GM21619 (cell line): ENCODE results near the gene PECR.

Source experiments
- ATAC-seq: cut with Tn5 transposase; IDR thresholded peaks from one replicate; pipeline ENCODE4 v1.9.1; 2021; ENCODE audit not compliant: unreplicated experiment

The PECR gene

GRCh38 chr2:216072473-216072872 lies 9.1 kb downstream of the PECR start:
- ATAC-seq = no peak

GRCh38 chr2:216071111-216071851 lies 10.3 kb downstream of the PECR start:
- no peak for ATAC-seq

- no peak for ATAC-seq
These were observed 11.4 kb downstream of the PECR start for GRCh38 chr2:216070195-216070594.

GRCh38 chr2:216069028-216069427 lies 12.6 kb downstream of the PECR start:
- no peak for ATAC-seq

- ATAC-seq = no peak
These were observed 15.4 kb downstream of the PECR start for GRCh38 chr2:216066230-216066629.

- no peak for ATAC-seq
These were observed 16.9 kb downstream of the PECR start for GRCh38 chr2:216064665-216065064.

GRCh38 chr2:216064014-216064630 lies 17.5 kb downstream of the PECR start:
- ATAC-seq = no peak

GRCh38 chr2:216059233-216059834 lies 22.3 kb downstream of the PECR start:
- no peak for ATAC-seq

GRCh38 chr2:216057688-216058193 lies 23.9 kb downstream of the PECR start:
- ATAC-seq = peak; percentile 80

GRCh38 chr2:216056739-216057138 lies 24.9 kb downstream of the PECR start:
- ATAC-seq = peak; percentile 45

- ATAC-seq = no peak
These were observed 25.9 kb downstream of the PECR start for GRCh38 chr2:216055680-216056079.

- ATAC-seq = no peak
These were observed 29.2 kb downstream of the PECR start for GRCh38 chr2:216052420-216052819.

- ATAC-seq = no peak
These were observed 30.3 kb downstream of the PECR start for GRCh38 chr2:216051350-216051749.

GRCh38 chr2:216049452-216049851 lies 32.2 kb downstream of the PECR start:
- no peak for ATAC-seq

GRCh38 chr2:216047397-216047796 lies 34.2 kb downstream of the PECR start:
- ATAC-seq = no peak

GRCh38 chr2:216044883-216045486 lies 36.6 kb downstream of the PECR start:
- ATAC-seq = peak; percentile 98

- ATAC-seq = no peak
These were observed 37.7 kb downstream of the PECR start for GRCh38 chr2:216043949-216044348.

- no peak for ATAC-seq
These were observed 40.2 kb downstream of the PECR start for GRCh38 chr2:216041438-216041837.

GRCh38 chr2:216039918-216040317 lies 41.7 kb downstream of the PECR start:
- ATAC-seq = no peak

GRCh38 chr2:216034065-216034464 lies 47.5 kb downstream of the PECR start:
- peak; percentile 37 for ATAC-seq

- ATAC-seq = no peak
These were observed 48.2 kb downstream of the PECR start for GRCh38 chr2:216033403-216033802.
